NCI-H1105 (cell line): ENCODE measurements around the gene NFAT5.
"Not testable (repeated sequence)": the region's sequence is repeated elsewhere in the genome, so short reads cannot be mapped to it uniquely, and the experiment has no call there.

Experiments used
- DNase-seq: peaks from one replicate; lab custom pipeline; 2025; lab: John Stamatoyannopoulos, UW

Gene NFAT5

DNA sequence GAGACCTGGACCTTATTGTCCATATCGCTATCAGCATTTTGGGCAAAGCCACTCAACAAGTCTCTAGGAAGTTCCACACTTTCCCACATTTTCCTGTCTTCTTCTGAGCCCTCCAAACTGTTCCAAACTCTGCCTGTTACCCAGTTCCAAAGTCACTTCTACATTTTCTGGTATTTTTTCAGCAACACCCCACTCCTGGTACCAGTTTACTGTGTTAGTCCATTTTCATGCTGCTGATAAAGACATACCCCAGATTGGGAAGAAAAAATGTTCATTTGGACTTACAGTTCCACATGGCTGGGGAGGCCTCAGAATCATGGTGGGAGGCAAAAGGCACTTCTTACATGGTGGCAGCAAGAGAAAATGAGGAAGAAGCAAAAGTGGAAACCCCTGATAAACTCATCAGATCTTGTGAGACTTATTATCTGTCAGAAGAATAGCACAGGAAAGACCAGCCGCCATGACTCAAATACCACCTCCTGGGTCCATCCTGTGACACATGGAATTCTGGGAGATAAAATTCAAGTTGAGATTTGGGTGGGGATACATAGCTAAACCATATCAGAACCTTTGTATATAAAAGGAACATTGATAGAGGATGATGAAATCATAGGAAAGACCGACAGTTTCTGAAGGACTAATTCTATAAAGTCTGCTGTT lies 71.6 kb downstream of the NFAT5 start:
- DNase-seq = not testable (repeated sequence)

DNA sequence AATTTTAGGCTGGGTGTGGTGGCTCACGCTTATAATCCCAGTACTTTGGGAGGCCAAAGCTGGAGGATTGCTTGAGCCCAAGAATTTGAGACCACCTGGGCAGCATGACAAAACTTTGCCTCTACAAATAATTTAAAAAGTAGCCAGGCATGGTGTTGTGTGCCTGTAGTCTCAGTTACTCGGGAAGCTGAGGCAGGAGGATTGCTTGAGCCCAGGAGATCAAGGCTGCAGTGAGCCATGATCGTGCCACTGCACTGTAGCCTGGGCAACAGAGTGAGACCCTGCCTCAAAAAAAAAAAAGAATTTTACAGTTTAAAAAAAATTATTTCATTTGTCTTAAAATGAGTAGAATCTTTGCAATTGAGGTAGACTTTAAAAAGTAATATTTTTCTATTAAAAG lies 78.2 kb downstream of the NFAT5 start:
- not testable (repeated sequence) for DNase-seq

DNA sequence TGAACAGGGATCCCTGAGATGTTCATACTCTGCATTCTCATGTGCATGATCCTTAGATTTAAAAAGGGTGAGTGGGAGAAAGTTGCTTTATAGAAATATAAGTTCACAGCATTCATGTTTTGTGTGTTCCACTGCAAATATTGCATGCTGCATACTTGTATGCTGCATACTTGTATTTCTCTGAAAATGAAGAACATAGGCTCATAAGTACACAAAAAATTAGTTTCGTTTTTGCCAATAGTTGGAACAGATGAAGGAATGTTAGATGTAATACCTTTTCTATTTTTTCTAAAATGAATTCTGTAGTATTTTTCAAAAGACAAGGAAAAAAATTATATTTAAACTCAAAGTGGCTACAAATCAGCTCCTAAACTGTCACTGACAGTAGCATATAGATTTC lies 79.0 kb downstream of the NFAT5 start:
- DNase-seq = no peak

DNA sequence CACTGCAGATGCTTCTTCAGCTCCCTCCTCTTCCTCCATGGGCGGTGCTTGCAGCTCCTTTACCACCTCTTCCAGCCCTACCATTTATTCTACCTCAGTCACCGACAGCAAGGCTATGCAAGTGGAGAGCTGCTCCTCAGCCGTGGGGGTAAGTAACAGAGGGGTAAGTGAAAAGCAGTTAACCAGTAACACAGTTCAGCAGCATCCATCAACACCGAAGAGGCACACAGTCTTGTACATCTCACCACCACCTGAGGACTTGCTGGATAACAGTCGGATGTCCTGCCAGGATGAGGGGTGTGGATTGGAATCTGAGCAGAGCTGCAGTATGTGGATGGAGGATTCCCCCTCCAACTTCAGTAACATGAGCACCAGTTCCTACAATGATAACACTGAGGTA lies 81.3 kb downstream of the NFAT5 start:
- DNase-seq = no peak

DNA sequence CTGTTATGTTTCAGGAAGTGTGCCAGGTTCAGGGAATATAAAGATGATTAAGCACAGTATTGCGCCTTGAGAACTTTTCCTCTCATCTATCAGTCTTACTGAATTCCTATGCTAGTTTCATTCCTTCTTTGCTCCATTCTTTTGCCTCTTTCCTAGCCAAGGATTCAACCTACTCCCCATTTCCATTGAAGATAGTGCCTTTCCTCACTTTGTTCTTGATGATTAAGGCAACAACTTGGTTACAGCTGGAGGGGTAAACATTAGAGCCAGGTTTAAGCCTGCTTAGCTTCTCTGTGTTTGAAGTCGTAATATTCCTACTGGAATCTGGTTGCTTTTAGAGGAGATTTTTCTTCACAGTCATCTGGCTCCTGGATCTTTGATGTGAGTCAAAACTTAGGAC lies 85.5 kb downstream of the NFAT5 start:
- no peak for DNase-seq

DNA sequence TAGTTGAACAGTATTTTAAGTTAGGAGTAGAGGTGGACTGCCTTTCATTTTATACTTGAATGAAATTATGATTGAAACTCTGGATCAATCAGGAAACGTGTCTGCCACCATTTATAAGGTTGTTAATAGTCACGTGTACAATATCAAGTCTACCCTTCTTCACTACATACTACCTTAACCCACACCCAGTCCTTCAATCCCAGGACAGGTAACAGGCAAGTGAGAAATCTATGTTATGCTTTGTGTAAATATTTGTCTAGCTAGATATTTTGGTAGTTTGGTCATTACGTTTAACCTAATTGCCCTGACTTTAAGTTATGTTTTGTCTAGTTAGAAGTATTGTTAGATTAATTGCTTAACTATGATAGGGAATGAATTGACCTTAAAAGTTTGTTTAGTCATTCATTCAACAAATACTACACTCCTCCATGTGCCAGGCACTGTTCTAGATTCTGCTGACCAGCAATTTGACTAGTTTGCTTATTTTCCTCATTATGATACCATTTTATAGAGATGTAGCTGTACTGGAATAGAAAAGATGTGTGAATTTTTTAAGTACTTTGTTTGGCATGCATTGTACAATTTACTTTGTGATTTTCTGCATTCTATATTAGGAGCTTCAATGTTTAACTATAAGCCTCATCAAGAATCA lies 88.6 kb downstream of the NFAT5 start:
- no peak for DNase-seq

DNA sequence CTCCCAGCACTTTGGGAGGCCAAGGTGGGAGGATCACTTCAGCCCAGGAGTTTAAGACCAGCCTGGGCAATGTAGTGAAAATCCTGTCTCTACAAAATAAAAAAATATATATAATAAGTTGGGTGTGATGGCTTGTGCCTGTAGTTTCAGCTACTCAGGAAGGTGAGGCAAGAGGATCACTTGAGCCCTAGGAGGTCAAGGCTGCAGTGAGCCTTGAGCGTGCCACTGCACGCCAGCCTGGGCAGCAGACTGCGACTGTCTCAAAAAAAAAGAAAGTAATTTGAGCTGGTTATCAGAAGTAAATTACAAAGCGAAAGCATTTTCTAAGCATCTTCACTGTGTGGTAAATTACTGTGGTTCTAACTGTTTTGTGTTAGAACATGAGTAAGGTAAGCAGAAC lies 94.4 kb downstream of the NFAT5 start:
- no peak for DNase-seq

DNA sequence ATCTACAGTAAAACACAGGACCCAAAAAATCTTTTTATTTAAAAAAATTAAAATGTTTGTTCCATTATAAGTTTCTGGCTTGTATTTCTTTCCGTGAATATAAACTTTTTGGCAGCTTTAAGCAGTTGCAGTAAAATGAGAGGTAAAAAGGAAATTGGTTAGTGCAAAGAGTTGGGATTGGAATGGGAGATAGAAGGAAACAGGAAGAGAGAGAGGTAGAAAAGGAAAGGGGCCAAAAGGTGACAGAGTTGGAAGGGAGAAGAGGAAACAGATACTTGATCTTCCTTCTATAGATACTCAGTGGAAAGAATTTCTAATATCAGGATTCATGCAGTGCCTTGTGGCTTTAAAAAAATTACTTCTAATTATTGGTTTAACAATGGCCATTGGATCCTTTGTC lies 97.1 kb downstream of the NFAT5 start:
- DNase-seq = no peak

DNA sequence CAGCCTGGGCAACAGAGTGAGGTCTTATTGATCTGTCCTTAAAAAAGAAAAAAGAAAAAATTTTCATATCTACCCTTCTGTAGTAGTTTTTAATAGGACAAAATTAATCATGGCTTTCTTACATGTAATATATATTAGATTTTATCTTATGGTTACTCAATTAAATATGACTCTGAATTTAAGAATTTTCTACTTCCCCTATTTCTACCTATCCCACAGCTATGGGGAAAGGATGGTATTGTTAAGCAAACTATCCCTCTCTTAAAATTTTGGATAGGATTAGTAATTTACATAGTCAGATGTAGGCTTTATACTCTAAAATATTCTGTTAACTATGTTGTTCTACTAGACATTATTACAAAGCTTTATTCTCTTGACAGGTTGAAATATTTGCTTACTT lies 98.1 kb downstream of the NFAT5 start:
- no peak for DNase-seq

DNA sequence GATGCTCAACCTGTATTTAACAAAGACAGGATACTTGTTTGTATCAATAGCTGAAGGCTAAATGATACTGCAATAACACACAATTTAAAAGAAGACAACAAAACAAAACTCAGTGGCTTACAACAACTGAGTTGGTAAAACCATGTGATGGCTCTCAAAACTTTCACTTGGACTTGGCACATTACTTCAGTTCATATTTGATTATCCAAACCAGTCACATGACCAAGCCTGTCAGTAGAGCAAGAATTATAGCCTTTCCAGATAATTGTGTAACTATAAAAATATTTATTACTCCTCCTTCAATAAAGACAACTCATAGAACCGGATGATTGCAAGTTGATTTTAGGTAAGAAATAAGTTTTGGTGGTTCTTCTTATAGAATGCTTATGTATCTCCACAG lies 103.8 kb downstream of the NFAT5 start:
- DNase-seq = no peak

DNA sequence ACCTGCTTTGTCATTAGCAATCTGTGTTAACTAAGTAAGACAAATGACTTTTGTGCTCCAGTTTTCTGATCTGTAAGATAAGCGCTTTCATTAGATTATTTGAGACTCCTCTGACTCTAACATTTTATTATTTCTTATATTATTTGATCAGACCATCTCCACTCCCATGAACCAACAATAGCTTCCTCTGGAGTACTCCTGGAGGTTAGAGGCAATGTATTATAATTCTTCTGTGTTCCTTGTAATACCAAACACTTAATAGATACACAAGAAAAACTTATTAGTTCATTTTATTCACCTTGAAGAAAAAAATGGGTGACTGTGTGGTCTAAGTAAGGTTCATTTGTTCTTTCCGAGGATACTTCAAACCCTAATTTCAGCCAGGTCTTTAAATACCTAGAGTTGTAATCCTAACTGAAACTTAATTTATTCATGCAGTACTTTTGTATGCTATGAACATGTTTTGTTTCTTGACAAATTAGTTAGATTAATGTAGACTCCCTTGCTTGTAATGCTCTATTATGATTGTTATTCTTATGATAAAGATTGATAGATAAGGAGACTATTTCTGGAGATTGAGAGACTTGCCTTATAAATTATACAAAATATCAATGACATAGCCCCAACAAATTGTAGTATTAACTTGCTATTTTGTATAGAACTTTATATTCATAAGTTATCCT lies 106.7 kb downstream of the NFAT5 start:
- DNase-seq = no peak

DNA sequence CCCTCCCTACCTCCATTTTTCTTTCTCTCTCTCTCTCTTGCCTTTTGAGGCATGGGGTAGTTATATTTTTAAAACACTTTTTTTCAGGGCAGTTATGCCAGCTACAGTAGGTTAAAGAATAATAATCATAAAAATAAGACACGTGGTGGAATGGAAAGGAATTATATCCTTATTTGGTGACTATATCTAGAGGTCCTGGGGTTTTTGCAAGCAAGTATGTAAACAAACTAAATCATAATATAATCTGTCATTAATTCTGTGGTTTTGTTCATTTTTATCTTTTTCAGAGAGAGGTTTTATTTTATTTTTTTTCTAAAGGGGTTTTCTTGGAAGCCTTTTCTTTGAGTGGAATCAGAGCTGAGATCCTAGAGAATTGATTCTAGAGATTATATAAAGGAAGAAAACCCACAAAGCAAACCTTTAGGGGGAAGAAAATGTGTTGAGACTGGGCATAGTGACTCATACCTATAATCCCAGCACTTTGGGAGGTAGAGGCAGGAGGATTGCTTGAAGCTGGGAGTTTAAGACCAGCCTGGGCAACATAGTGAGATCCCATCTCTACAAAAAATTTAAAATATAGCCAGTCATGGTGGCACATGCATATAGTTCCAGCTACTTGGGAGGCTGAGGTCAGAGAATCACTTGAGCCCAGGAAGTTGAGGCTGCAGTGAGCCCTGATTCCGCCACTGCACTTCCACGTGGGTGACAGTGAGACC lies 107.4 kb downstream of the NFAT5 start:
- no peak for DNase-seq

DNA sequence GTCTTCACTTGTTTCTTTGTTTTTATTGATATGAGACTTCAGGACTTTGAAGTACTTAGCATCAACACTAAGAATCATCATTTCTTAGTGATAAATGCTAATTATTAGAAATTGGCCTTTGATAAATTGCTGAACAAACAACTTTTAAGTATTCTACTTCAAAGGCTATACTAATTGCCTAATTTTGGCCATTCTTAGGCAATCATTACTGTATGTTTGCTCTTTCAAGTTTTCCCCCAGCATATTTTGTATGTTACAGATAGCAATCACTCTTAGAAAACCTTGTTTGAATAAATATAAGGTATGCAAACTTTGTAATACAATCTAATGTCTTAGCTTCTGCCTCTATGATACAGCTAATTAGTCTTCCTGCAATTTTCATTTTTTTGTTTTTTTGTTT lies 114.6 kb downstream of the NFAT5 start:
- DNase-seq = no peak

DNA sequence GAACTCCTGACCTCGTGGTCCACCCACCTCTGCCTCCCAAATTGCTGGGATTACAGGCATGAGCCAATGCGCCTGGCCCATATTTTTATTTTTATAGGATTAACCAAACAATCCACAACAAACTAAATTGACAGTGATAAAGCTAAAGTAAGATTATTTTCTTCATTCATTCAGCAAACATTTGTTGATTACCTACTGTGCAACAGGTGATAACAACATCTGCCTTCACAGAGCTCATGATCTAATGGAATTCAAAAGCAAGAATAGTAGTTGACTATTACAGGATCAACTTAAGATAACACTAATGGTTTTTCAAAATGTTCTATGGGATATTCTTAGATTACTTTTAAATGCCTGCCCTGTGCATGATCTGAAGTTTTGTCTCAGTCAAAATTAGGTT lies 122.8 kb downstream of the NFAT5 start:
- no peak for DNase-seq

DNA sequence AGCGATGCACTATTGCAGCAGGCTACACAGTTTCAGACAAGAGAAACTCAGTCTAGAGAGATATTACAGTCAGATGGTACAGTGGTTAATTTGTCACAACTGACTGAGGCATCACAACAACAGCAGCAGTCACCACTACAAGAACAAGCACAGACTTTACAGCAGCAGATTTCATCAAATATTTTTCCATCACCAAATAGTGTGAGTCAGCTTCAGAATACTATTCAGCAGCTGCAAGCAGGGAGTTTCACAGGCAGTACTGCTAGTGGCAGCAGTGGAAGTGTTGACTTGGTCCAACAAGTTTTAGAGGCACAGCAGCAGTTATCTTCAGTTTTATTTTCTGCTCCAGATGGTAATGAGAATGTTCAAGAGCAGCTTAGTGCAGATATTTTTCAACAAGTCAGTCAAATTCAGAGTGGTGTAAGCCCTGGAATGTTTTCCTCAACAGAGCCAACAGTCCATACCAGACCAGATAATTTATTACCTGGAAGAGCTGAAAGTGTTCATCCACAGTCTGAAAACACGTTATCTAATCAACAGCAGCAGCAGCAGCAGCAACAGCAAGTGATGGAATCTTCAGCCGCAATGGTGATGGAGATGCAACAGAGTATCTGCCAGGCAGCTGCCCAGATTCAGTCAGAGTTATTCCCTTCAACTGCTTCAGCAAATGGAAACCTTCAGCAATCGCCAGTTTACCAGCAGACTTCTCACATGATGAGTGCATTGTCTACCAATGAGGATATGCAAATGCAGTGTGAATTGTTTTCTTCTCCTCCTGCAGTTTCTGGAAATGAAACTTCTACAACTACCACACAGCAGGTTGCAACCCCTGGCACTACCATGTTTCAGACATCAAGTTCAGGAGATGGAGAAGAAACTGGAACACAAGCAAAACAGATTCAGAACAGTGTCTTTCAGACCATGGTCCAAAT lies 126.5 kb downstream of the NFAT5 start:
- DNase-seq = no peak

DNA sequence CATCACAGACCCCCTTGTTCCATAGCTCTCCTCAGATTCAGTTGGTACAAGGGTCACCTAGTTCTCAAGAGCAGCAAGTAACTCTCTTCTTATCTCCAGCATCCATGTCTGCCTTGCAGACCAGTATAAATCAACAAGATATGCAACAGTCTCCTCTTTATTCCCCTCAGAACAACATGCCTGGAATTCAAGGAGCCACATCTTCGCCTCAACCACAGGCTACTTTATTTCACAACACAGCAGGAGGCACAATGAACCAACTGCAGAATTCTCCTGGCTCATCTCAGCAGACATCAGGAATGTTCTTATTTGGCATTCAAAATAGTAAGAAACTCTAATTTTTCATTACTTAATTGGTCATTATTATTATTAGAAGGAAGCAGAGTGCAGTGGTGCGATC lies 128.2 kb downstream of the NFAT5 start:
- DNase-seq = no peak

DNA sequence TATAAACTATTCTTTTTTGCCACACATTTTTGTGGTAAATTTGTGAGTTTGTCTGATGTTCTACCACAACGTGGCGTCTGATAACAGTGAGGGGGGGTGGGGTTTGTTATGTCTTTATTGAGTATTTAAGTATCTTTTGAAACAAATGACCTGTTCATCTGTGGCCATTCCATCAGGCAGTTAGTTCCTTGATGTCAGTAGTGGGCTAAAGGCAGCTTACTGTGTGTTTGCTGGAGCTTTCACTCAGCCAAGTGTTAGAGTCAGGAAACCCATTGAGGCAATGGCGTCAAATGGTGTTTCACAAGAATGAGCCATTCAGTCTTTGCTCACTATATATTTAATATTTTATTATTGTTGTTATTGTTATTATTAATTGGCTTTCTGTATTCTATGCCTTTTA lies 132.6 kb downstream of the NFAT5 start:
- DNase-seq = no peak

DNA sequence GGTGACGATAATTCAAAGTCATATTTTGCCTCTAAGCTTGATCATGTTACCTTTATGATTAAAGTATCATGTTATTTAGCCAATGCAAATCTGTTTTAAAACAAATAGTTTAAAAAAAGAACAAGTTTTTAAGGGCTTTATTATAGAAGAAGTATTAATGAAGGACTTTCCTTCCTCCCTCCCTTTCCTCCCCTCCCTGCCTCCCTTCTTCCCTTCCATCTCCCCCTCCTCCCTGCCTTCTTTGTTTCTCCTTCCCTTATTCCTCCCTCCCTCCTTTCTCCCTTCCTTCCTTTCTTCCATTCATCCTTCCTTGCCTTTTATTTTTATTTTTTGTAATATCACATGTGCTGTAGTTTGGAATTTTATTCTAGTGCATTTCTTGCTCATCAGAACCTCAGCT lies 134.1 kb downstream of the NFAT5 start:
- DNase-seq = no peak

DNA sequence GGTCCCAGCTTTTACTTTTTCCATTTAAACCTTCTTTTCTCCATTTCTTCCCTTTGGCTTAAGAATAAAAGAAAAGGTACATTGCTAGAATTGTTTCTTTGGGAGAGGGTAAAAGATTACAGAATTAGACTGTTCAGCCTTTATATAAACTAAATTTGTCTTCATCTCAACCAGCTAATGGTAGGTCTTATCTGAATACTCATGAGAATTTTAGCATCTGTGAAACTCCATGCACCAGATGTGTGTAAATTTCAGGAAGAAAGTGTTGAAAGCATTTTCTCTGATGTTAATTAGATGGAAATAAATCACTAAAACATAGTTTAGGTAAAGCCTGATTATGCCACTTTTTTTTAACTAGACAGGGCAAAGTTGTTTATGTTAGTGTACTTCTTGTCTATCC lies 135.7 kb downstream of the NFAT5 start:
- DNase-seq = no peak

DNA sequence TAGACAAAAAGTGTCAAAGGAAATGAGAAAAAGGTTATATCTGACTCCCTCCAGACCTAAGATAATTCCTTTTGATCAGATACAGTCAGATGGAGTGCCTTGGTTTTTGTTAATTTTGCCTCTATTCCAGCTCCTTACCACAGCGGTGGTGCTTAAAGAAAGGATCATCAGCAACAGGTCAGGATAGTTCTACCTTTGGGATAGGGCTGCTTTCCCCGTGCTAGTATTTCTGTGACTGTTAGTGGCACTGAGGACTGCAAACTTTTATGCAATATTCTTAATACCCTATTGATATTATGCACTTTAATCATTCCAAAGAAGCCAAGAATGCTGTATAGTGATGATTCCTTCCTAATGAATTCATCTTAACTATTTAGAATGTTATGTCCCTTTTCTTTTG lies 136.1 kb downstream of the NFAT5 start:
- no peak for DNase-seq

DNA sequence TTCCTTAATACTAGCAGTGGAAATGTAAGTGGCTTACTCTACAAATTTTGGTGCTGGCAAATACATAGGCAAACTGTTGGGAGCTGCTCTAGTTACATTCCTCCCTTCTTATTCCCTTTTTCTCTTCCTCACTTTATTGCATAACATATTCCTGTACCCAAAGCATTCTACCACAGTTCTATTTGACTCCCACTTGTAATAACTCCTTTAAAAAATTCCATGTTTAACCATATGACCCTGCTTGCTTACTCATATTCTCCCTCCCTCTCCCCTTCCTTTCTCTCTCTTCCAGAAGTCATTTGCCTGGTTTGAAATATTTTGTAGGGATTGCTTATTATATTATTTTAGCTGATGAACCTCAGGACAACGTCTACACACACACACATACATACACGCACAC lies 137.9 kb downstream of the NFAT5 start:
- no peak for DNase-seq
